Spleen (tissue), 11 donors: ENCODE results near the gene CERS3. TPM values are rescaled to one million over a fixed set of nuclear protein-coding genes. Genes with fewer than 3 reads are reported as not detected.
"Not testable (repeated sequence)": the region's sequence is repeated elsewhere in the genome, so short reads cannot be mapped to it uniquely, and the experiment has no call there.

Source experiments
- DNase-seq: peaks from one replicate; pipeline ENCODE4 v3.0.0-alpha.2; 2020
- H3K27ac ChIP-seq, 8 donors: fragments of 200-600 bp; sonication (generic) in 7 of 8; 1 replicate in 4 of 8; 2 replicates in 4 of 8; pipeline versions ENCODE4 v1.5.0 to v1.8.0; 2016 to 2021; ENCODE audit warnings: inconsistent platforms in 4 of 8, mild to moderate bottlenecking in 4 of 8, moderate library complexity in 1 of 8
- H3K27me3 ChIP-seq, 7 donors: fragments of 200-600 bp; sonication (generic) in 6 of 7; replicated peaks in 1 of 7; 1 replicate in 4 of 7; 2 replicates in 3 of 7; pipeline versions ENCODE4 v1.5.0 to v1.8.0; 2016 to 2021; ENCODE audit warnings: inconsistent platforms in 3 of 7, mild to moderate bottlenecking in 1 of 7
- H3K36me3 ChIP-seq, 6 donors: fragments of 200-600 bp; sonication (generic) in 5 of 6; 1 replicate in 4 of 6; 2 replicates in 2 of 6; pipeline versions ENCODE4 v1.5.0 to v1.8.0; 2016 to 2021; ENCODE audit warnings: inconsistent platforms in 2 of 6
- H3K4me1 ChIP-seq, 6 donors: fragments of 200-600 bp; sonication (generic) in 5 of 6; 1 replicate in 3 of 6; 2 replicates in 3 of 6; pipeline versions ENCODE4 v1.5.0 to v1.8.0; 2016 to 2021; ENCODE audit warnings: inconsistent platforms in 3 of 6
- H3K4me3 ChIP-seq, 8 donors: fragments of 200-600 bp; sonication (generic) in 7 of 8; 1 replicate in 4 of 8; 2 replicates in 4 of 8; pipeline versions ENCODE4 v1.5.0 to v1.8.0; 2016 to 2021; ENCODE audit warnings: inconsistent platforms in 4 of 8, mild to moderate bottlenecking in 4 of 8, moderate library complexity in 2 of 8
- H3K9me3 ChIP-seq, 8 donors: fragments of 200-600 bp; sonication (generic) in 7 of 8; 1 replicate in 4 of 8; 2 replicates in 4 of 8; pipeline versions ENCODE4 v1.5.0 to v1.8.0; 2016 to 2021; ENCODE audit warnings: inconsistent platforms in 4 of 8
- POLR2A ChIP-seq, 3 donors: fragments of 450-650 bp; IDR thresholded peaks; one replicate each; pipeline ENCODE4 v1.5.1; 2017; ENCODE audit warnings: antibody characterized with exemption in 3 of 3, mild to moderate bottlenecking in 1 of 3
- POLR2AphosphoS5 ChIP-seq, 3 donors: sonication (generic); formaldehyde crosslinking; IDR thresholded peaks; one replicate each; pipeline ENCODE4 v1.5.1; 2017; ENCODE audit warnings: antibody characterized with exemption in 3 of 3
- WGBS, 5 donors: extraction: QIAGEN DNeasy Blood & Tissue Kit in 3 of 5; methylation state at CpG; one replicate each; pipeline versions ENCODE4 v1.1.5 to v1.1.7; 2013 to 2018; 5-methylcytosine and 5-hydroxymethylcytosine counted together
- intact Hi-C: fragments of 100-400 bp; cut with DNase I; formaldehyde crosslinking; loops from one replicate; pipeline ENCODE4 v1.15.0; 2023; ENCODE audit warnings: low total_unique reads
- polyA plus RNA-seq, 3 donors: library from polyadenylated mRNA; stranded (reverse); fragments of 200-250 nt; gene quantifications; one replicate each; pipeline ENCODE4 v1.2.1, GENCODE V29; 2013
- total RNA-seq, 7 donors: library from RNA; depleted of rRNA in 3 of 7; stranded (reverse); fragments of >200 nt in 3 of 7; fragmentation: NEBNext Ultra II Directional in 4 of 7; extraction: Animal tissue kit (Norgen Biotek cat#: 25700) in 4 of 7; gene quantifications; one replicate each; pipeline versions ENCODE4 v1.1.0 to v1.2.1, GENCODE V29; 2016 to 2021
- TF ChIP-seq, protein P1 (sequence below), 11 experiments: fragments of 200-600 bp in 7 of 11; fragments of 450-650 bp in 4 of 11; sonication (generic) in 4 of 11; IDR thresholded peaks in 8 of 11; conservative IDR thresholded peaks in 3 of 11; 1 replicate in 7 of 11; 2 replicates in 4 of 11; pipeline versions ENCODE4 v1.4.0 to v1.8.0; 2016 to 2021; ENCODE audit warnings: antibody characterized with exemption in 11 of 11, inconsistent platforms in 4 of 11, mild to moderate bottlenecking in 1 of 11
- donor health status: healthy with polysubstance abuse.
- donor health status: DM: no; HTN: no; CAD: no; lungs with moderate emphysema.
- donor health status: DM: no; HTN: no; CAD: no.
- donor health status: Bipolar disorder and iron deficiency.
- donor health status: healthy.
- donor health status: DM: no; HTN: no; CAD: no.
- donor health status: DM: yes; HTN: yes; CAD: no.

CERS3 gene
- total and polyA plus RNA-seq, 10 donors = 0.04 to 0.41 (median 0.23) TPM; not detected in 4

DNA sequence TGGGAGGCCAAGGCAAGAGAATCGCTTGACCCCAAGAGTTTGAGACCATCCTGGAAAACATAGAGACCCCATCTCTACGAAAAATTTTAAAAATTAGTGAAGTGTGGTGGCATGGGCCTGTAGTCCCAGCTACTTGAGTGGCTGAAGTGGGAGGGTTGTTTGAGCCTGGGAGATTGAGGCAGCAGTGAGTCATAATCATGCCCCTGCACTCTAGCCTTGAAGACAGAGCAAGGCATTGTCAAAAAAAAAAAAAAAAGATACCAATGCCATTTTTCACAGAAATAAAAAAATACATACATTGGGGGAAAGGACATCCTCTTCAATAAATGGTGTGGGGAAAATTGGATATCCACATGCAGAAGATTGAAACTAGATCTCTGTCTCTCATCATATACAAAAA lies 74.6 kb downstream of the CERS3 start:
- Histone ChIP-seq H3K36me3 (no peaks in the 10 kb centered on the region), H3K27me3 (peaks cover 0 to 4% (median 0%) of the 10 kb centered on the region in 7 donors), H3K27ac (no peak overlapping the region), H3K9me3 (peaks cover 8 to 92% (median 60%) of the 10 kb centered on the region in 8 donors), H3K4me1 (no peaks in the 10 kb centered on the region), H3K4me3 (no peak overlapping the region)
- intact Hi-C loops = no loop called here
- 55 to 87% (median 69%) methylated on average over 2 of the region's 2 CpGs for WGBS, 5 donors
- DNase-seq = no peak
- TF ChIP-seq, protein P1, sequence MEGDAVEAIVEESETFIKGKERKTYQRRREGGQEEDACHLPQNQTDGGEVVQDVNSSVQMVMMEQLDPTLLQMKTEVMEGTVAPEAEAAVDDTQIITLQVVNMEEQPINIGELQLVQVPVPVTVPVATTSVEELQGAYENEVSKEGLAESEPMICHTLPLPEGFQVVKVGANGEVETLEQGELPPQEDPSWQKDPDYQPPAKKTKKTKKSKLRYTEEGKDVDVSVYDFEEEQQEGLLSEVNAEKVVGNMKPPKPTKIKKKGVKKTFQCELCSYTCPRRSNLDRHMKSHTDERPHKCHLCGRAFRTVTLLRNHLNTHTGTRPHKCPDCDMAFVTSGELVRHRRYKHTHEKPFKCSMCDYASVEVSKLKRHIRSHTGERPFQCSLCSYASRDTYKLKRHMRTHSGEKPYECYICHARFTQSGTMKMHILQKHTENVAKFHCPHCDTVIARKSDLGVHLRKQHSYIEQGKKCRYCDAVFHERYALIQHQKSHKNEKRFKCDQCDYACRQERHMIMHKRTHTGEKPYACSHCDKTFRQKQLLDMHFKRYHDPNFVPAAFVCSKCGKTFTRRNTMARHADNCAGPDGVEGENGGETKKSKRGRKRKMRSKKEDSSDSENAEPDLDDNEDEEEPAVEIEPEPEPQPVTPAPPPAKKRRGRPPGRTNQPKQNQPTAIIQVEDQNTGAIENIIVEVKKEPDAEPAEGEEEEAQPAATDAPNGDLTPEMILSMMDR (IDR thresholded peaks at IDR 0.05 in 8 of 11, conservative IDR thresholded peaks at IDR 0.05 in 3 of 11) = no peak
- TF ChIP-seq POLR2AphosphoS5 (IDR thresholded peaks at IDR 0.05) = no peak
- no peak for TF ChIP-seq POLR2A (IDR thresholded peaks at IDR 0.05)

DNA sequence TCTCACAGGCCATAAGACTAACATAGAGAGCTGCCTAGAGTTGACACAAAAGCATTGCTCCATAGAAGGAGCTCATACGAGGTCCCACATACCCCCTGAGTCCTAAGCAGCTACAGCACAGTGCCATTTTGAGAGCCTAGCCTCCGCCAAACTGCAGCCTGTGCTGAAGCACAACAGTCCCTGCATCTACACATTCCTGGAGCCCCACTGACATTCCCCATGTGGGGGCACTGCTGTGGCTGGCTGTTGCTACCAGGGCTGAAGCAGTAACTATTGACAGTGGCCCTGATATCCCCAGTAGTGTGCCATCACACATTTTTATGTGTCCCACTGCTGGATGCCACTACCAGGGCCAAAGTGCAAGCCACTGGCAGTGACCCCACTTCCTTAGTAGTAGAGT lies 80.3 kb downstream of the CERS3 start:
- Histone ChIP-seq H3K9me3 (peaks cover 0 to 45% (median 22%) of the 10 kb centered on the region in 8 donors), H3K4me3 (no peak overlapping the region), H3K4me1 (no peaks in the 10 kb centered on the region), H3K27me3 (peaks cover 0 to 29% (median 0%) of the 10 kb centered on the region in 7 donors), H3K36me3 (no peaks in the 10 kb centered on the region), H3K27ac (no peak overlapping the region)
- WGBS, 5 donors = 53 to 81% (median 78%) methylated on average over 2 of the region's 2 CpGs
- intact Hi-C loops = no loop called here
- TF ChIP-seq POLR2AphosphoS5 (IDR thresholded peaks at IDR 0.05) (no peak), POLR2A (IDR thresholded peaks at IDR 0.05) (no peak)
- TF ChIP-seq, protein P1 (IDR thresholded peaks at IDR 0.05 in 8 of 11, conservative IDR thresholded peaks at IDR 0.05 in 3 of 11) = no peak
- DNase-seq = no peak

DNA sequence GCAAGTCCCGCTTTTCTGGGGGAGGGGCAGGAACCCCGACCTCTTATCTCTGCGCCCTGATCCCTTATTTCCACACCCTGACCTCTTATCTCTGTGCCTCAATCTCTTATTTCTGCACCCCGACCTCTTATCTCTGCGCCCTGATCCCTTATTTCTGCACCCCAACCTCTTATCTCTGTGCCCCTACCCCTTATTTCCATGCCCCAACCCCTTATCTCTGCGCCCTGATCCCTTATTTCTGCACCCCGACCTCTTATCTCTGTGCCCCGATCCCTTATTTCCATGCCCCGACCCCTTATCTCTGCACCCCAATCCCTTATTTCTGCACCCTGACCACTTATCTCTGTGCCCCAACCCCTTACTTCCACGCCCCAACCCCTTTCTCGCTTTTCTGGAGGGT lies 87.7 kb downstream of the CERS3 start:
- H3K27ac ChIP-seq, H3K4me1 ChIP-seq, H3K4me3 ChIP-seq, intact Hi-C loops, H3K36me3 ChIP-seq, H3K9me3 ChIP-seq, H3K27me3 ChIP-seq, DNase-seq: not testable (repeated sequence)
- WGBS, 5 donors = 78 to 92% (median 84%) methylated on average over 11 of the region's 11 CpGs

DNA sequence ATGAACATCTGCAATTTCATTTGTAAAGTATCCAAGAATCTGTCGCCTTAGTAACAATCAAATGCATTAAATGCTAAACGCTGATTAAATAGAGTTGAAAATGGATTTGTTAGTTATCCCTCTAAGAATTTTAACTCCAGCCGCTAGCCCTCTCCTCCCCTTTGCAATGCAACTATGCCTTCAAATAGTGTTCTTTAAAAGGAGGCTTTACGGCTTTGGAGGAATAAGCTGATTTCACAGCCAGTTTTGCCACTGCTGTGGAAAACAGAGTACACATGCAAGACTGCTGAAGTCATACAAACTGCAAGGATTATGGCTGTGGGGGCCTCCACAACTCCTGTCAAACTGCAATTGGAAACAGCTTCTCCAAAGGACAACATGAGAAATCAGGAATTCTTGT lies 89.2 kb downstream of the CERS3 start:
- no peak overlapping the region for H3K27ac ChIP-seq
- intact Hi-C loops = no loop called here
- no peaks in the 10 kb centered on the region for H3K27me3 ChIP-seq
- DNase-seq = no peak
- peaks cover 0 to 4% (median 0%) of the 10 kb centered on the region in 6 donors for H3K4me1 ChIP-seq
- no peaks in the 10 kb centered on the region for H3K9me3 ChIP-seq
- no peaks in the 10 kb centered on the region for H3K36me3 ChIP-seq
- TF ChIP-seq POLR2A (IDR thresholded peaks at IDR 0.05) (no peak), POLR2AphosphoS5 (IDR thresholded peaks at IDR 0.05) (no peak)
- TF ChIP-seq, protein P1 (IDR thresholded peaks at IDR 0.05 in 8 of 11, conservative IDR thresholded peaks at IDR 0.05 in 3 of 11) = no peak
- 78 to 90% (median 82%) methylated on average over 4 of the region's 4 CpGs for WGBS, 5 donors
- no peak overlapping the region for H3K4me3 ChIP-seq

DNA sequence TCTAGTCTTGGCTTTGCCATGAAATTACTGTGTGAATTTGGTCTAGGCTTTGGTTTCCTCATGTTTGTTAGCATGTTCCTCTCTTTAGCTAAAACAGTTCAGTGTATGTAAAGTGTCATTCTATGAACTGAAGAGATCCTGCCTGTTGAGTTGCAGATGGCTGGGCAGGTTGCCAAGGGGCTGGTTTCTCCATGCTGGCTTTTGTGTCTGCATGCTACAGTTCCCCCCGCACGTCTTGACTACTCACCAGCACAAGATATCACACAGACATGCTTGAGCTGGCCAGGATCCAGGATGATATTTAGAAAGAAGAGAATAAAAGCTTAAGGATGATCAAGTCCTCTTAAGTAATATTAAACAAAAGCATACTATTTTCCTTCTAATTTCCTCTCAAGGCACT lies 90.2 kb downstream of the CERS3 start:
- 15 to 41% (median 20%) methylated on average over 2 of the region's 2 CpGs for WGBS, 5 donors
- peaks cover 0 to 4% (median 0%) of the 10 kb centered on the region in 6 donors for H3K4me1 ChIP-seq
- H3K36me3 ChIP-seq = no peaks in the 10 kb centered on the region
- intact Hi-C loops = no loop called here
- no peak overlapping the region for H3K27ac ChIP-seq
- no peak for TF ChIP-seq POLR2AphosphoS5 (IDR thresholded peaks at IDR 0.05)
- TF ChIP-seq, protein P1 (IDR thresholded peaks at IDR 0.05 in 8 of 11, conservative IDR thresholded peaks at IDR 0.05 in 3 of 11) = no peak
- TF ChIP-seq POLR2A (IDR thresholded peaks at IDR 0.05) = no peak
- H3K9me3 ChIP-seq = no peaks in the 10 kb centered on the region
- H3K4me3 ChIP-seq = no peak overlapping the region
- peak; percentile 75 for DNase-seq
- H3K27me3 ChIP-seq = no peaks in the 10 kb centered on the region
